ENCODE results near the gene PRKACA.
A peak's percentile ranks its signal among the peaks of the same experiment; 100 is the strongest.
"Not testable (repeated sequence)": the region's sequence is repeated elsewhere in the genome, so short reads cannot be mapped to it uniquely, and the experiment has no call there.

Gene PRKACA

GRCh38 chr19:14066134-14066533, 51.4 kb downstream of the PRKACA start:
- DNase-seq (ENCODE audit: low read depth): no peak

- DNase-seq (ENCODE audit: low read depth): no peak
Measured at GRCh38 chr19:14063105-14063504, 54.5 kb downstream of the PRKACA start.

- no peak for DNase-seq (ENCODE audit: low read depth)
Measured at GRCh38 chr19:14062558-14062855, 55.1 kb downstream of the PRKACA start.

DNA sequence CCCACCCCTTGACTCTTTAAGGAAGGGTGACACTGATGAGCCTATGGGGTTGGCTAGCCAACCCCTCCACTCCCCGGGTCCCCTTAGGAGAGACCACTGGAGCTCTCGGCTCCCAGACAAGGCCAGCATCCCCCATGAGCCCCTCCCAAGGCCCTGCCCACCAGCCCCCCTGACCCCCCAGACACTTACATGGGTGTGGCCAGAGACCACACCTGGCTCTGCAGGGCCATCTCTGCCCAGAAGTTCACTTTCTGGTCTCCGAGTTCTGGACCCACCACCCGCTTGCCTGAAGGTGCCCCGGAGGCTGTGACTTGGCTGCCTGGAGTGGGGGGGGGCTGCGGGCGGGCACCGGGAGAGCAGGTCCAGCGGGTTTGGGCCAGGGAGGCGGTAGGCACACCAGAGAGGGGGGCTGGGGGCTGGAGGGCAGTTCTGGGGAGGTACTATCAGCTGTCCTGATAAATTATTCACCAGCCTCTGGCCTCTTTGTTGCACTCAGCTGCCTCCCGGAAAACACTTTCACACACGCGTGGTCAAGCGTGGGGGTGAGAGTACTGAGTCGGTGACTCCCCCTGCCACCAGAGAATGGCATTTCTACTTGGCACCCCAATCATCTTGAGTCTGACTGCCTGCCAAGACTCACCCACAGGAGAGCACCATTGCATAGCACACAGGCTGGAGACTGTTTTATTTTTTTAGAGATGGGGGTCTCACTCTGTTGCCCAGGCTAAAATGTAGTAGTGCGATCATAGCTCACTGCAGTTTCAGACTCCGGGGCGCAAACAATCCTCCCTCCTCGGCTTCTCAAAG, 55.6 kb downstream of the PRKACA start, which contains the start of gene PALM3:
TSS of gene PALM3 (minus strand) at position 326 of the 807 bp plus-strand sequence. CDS start at position 230, 96 bp downstream.
- no peak for DNase-seq (ENCODE audit: low read depth)

GRCh38 chr19:14061081-14061749, 56.3 kb downstream of the PRKACA start:
- no peak for DNase-seq (ENCODE audit: low read depth)

DNA sequence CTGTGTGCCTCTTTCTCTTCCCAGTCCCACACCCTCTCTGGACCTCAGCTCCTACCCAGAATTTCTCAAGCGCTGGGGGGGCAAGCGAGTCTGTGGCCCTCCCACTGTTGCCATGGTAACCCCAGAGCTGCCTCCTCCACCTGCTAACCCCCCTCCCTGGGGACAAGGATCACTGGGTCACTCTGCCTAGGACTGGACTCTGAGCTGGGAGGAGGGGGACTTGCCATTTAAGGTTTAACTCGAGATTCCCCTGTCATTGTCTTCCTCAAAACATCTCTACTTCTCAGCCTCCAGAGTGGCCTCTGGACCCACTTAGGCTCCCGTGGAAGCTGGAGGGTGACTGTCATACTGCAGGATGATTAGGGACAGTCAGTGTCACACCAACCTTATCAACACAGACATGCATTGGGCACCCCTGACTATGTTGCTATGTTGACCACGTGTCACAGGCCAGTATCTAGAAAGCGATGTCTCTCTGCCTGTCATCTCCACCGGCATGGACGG, 57.9 kb downstream of the PRKACA start:
- DNase-seq (ENCODE audit: low read depth): no peak

DNA sequence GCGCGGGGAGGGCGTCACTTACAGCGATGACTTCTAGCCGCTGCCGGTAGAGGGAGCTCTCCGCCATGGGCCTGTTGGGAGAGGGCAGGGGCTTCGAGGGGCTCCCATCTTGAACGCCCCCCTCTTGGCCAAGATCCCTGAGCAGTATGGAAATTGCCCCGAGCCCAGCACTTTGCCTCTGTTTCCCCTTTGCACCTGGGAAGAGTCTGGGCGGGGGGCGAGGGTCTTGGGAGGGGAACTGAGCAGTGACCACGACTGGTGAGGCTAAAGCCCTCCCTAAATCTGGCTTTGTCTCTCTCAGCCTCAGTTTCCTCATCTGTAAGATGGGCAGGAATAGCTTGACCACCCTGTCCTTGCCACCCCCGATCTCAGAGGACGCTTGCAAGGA, 58.5 kb downstream of the PRKACA start:
- peak; percentile 33 for DNase-seq (ENCODE audit: low read depth)

DNA sequence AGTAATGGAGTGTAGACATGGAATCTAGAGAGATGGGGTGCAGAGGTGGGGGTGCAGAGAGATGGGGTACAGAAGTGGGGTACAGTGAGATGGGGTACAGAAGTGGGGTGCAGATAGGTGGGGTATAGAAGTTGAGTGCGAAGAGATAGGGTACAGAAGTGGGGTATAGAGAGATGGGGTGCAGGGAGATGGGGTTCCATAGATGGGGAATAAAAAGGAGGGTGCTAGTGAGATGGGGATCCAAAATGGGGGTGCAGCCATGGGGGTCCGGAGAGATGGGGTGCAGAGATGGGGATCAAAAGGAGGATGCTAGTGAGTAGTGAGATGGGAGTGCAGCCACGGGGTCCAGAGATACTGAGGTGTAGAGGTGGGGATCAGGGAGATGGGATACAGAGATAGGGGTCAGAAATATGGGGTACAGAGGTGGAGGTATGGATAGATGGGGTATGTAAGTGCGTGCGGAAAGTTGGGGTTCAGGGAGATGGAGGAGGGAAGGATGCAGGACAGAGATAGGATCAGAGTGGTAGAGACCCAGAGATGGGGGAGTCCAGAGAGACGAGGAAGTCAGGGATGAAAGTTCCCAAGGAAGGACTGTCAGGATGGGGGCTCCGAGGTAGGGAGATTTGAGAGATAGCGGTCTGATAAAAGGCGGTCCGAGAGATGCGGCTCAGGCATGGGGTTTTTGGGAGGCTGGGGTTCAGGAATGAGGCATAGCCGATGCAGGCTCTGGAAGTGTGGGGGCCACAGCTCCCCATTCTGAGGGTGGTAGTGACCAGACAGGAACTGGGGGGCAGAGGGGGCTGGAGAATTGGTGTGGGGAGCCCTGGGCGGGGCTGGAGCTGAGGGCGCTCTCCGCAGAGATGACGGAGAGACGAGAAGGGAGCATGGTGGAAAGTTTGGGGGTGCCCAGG, 59.1 kb downstream of the PRKACA start:
- DNase-seq (ENCODE audit: low read depth): no peak

GRCh38 chr19:14056741-14057356, 60.7 kb downstream of the PRKACA start:
- DNase-seq (ENCODE audit: low read depth): no peak

GRCh38 chr19:14056069-14056666, 61.4 kb downstream of the PRKACA start:
- no peak for DNase-seq (ENCODE audit: low read depth)

- DNase-seq (ENCODE audit: low read depth): no peak
Measured at GRCh38 chr19:14055396-14055795, 62.2 kb downstream of the PRKACA start.

GRCh38 chr19:14054721-14055120, 62.8 kb downstream of the PRKACA start:
- DNase-seq (ENCODE audit: low read depth): no peak

GRCh38 chr19:14054099-14054498, 63.5 kb downstream of the PRKACA start:
- DNase-seq (ENCODE audit: low read depth): no peak

GRCh38 chr19:14053500-14053899, 64.1 kb downstream of the PRKACA start:
- no peak for DNase-seq (ENCODE audit: low read depth)

DNA sequence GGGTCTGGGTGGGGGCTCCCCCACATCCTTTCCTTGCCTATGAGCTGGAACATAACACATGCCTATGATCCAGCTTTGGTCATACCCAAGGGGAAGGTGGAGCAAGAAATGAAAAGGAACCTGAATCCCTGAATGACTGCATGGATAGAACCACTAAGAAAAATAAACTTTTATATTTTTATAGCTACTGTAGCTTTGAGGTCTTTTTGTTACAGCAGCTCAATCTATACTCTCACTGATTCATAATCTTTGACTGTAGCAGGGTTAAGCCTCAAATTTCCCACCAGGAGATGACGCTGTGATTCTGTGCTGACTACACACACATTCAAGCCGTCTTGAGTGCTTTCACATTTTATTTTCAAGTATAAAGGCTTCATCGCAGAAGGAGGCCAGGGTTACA, 64.5 kb downstream of the PRKACA start:
- no peak for DNase-seq (ENCODE audit: low read depth)

- DNase-seq (ENCODE audit: low read depth): no peak
Measured at GRCh38 chr19:14052470-14052869, 65.1 kb downstream of the PRKACA start.

- no peak for DNase-seq (ENCODE audit: low read depth)
Measured at GRCh38 chr19:14051980-14052379, 65.6 kb downstream of the PRKACA start.

GRCh38 chr19:14050961-14051360, 66.6 kb downstream of the PRKACA start:
- not testable (repeated sequence) for DNase-seq (ENCODE audit: low read depth)

DNA sequence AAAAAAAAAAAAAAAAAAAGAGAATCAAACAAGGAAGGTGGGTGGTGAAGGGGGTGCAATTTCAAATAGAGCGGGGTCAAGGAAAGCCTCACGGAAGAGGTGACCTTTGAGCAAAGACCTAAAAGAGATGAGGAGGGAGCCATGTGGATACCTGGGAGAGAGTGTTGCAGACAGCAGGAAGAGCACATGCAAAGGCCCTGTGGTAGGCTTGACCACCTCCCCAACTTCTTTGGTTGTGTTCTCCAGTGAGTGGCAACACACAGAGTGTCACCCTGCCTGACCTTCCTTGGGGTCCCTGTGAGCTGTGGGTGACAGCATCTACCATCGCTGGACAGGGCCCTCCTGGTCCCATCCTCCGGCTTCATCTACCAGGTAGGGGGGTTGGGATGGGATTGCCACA, 67.0 kb downstream of the PRKACA start:
- DNase-seq (ENCODE audit: low read depth): no peak

DNA sequence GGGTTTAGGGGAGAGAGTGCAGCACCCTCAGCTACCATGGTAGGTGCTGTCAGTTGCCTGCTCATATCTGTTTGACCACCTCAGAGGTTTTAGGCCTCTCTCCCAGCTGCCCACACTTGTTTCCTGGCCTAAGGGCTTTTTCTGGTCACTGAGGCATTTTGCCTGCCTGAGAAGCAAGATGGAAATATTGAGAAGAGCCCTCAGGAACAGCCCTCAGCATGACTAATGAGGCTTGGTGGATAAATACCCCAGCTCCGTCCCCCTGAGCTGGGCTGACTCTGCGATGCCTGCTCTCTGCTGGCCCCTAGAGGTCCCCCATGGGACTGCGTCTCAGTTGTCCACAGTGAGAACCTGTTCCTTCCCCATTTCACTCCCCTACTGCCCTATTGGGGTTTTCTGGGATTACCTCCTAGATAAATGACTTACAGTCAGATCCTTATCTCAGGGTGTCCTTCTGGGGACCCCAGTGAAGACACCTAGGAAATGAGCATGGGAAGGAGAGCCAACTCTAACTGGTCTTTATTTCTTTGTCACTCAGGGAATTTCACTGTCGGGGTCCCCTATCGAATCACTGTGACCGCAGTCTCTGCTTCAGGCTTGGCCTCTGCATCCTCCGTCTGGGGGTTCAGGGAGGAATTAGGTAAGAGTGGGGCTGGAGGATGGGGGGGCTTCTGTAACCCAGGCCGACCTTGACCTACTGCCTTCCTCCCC, 69.0 kb downstream of the PRKACA start:
- peak; percentile 64 for DNase-seq (ENCODE audit: low read depth)

DNA sequence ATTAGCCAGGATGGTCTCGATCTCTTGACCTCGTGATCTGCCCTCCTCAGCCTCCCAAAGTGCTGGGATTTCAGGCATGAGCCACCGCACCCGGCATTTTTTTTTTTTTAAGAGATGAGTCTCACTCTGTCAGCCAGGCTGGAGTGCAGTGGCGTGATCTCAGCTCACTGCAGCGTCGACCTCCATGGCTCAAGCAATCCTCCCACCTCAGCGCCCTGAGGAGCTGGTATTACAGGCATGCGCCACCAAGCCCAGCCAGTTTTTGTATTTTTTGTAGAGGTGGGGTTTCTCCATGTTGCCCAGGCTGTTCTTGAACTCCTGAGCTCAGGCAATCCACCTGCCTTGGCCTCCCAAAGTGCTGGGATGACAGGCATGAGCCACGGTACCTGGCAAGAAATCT, 69.7 kb downstream of the PRKACA start:
- DNase-seq (ENCODE audit: low read depth): not testable (repeated sequence)

Data from stimulated activated CD8-positive, alpha-beta memory T cell treated with anti-CD3 and anti-CD28 coated beads, Interleukin-7, amount 100 ng/mL, for 24 hours (primary cell).